A172 (cell line): ENCODE results near the gene MED29. TPM values are rescaled to one million over a fixed set of nuclear protein-coding genes. Genes with fewer than 3 reads are reported as not detected.

ENCODE experiments used
- DNase-seq: peaks from one replicate; pipeline ENCODE4 v3.0.0-alpha.2; 2015; ENCODE audit warnings: low spot score
- total RNA-seq: library from RNA; depleted of rRNA; stranded (reverse); fragments of >200 nt; shearing (Covaris generic); gene quantifications from 2 replicates; pipeline ENCODE4 v1.2.3, GENCODE V29; 2014; rRNA removed

The MED29 gene
- total RNA-seq: 20.9 and 24.7 TPM in 2 replicates

DNA sequence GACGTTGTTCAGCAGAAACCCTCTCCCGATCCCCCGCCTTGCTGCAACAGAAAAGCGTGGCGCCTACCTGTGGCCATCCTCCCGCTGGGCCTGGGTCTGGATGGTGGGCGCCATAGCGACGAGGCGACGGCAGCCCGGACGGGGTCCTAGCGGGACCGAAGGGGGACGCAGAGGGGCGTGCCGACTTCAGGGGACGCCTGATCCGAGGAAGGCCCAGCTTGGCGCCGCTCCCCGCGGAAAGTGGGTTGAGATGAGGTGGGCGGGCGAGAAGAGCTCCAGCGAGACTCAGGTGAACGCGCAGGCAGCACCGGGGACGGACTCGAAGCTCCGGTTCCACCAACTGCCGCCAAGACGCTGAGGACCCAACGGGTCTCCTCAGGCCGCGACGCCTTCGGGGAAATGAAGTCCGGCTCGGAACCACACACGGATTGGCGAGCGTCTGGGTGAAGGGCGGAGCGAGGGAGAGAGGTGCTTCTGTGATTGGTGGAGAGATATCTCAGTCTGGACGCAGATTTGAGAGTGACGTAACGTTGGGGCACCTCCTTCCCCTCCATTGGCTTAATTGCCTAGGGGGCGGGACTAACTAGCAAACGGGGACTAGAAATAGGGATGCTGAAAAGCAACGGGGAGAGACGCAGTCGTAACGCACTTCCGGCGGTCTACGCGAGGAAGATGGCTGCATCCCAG, at the start of gene MED29, which contains the start of gene PAF1:
MED29 (plus strand) TSS at position 628 of the 687 bp plus-strand sequence; CDS start at position 673, 45 bp downstream.
PAF1 (minus strand) TSS at position 356 of the 687 bp plus-strand sequence; CDS start at position 114, 242 bp downstream.
- peak; percentile 100 for DNase-seq

- DNase-seq: peak; percentile 95
Observed at GRCh38 chr19:39341719-39342604, 49.2 kb upstream of the MED29 start, which contains the start of gene SAMD4B. TSS of gene SAMD4B (plus strand) at chr19:39342421. CDS start at chr19:39356894, 14,473 bp downstream.

- no peak for DNase-seq
Observed at GRCh38 chr19:39342647-39343305, 48.4 kb upstream of the MED29 start.

- DNase-seq: no peak
Observed at GRCh38 chr19:39345956-39346355, 45.2 kb upstream of the MED29 start.

DNA sequence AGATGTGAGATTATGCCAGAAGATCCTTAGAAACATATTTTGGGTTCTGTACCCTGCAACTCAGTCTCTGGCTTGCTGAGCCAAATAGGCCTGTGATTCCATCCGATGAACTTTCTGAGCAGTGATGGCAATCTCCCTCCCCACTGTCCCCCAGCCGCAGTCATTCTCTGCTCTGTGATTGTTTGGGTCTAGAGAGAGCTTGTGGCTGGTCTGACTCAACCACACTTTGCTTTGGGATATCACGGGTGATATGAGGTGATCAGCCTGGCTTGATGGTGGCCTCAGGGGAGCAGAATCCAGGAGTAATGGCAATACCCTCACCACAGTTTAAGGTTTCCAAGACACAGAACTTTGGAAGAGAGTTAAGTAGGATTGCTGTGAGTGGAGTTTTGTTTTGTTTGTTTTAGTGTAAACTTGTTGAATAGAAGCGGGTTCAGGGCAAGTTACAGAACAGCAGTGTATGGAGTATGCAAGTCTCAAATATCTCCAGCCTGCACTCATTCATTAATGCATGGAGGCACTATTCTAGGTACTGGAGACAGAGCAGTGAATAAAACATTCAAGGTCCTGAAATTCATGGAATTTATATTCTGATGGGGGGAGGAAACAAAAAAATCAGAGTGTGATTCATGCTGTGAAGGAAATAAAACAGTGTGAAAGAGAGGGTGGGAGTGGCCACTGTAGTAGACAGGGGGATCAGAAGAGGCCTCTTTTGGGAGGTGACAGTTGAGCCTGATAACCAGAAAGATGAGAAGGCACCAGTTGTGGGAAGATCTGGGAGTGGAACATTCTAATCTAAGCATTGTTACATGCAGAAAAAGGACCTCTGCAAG, 43.6 kb upstream of the MED29 start:
- DNase-seq: no peak

GRCh38 chr19:39349326-39349725, 41.9 kb upstream of the MED29 start:
- DNase-seq: no peak

DNA sequence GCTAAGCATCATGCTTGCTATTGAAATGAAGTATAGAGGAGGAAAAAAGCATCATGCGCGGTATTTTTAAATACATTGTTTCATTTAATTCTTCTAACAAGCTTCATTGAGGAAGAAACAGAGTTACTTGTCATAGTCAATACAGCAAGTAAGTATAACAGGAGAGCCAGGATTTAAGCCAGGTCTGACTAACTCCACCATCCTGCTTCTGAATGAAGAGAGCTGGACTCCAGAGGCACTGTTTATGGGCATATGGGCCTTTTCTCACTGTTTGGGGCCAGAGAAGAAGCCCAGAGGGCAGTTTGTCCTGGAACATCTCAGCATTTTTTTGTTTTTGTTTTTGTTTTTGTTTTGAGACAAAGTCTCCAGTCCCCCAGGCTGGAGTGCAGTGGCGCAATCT, 41.0 kb upstream of the MED29 start:
- no peak for DNase-seq

- no peak for DNase-seq
Observed at GRCh38 chr19:39351537-39352064, 39.6 kb upstream of the MED29 start.

DNA sequence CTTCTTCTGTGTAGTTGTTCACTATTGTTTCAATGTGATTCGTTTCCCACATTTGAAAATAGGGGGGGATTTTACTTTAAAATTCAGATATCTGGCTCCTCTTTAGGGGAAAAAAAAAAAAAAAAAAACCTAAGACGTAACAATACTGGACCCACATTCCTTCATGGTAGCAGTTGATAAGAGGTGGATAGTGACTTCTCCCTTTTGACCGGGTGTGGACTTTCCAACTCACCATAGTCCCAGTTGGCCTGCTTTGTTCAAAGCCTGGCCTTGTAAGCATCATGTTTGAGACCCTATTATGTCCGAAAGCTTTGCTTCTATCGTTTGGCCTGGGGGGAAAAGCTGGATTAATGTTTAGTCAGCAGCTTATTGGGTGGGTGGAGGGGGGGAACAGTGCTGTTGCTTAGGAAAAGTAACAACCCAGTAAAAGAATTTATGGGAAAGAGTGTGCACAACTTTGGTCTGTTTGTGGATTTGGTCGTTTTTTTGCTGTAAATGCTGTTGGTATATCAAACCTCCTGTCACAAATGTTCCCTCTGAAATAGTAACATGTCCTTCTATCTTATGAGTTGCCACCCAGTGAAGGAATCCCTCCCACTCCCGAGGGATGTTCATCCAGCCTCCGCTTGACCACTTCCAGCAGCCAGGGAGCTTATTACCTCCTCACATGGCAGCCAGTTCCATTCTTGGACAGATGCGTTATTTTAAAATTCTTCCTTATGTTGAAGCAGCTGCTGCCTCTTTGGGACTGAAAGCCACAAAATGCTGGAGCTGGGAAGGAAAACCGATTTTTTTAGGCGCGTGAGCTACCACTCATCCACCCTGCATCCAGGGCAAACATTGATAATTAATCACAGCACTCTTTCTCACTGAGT, 38.6 kb upstream of the MED29 start:
- DNase-seq: no peak

DNA sequence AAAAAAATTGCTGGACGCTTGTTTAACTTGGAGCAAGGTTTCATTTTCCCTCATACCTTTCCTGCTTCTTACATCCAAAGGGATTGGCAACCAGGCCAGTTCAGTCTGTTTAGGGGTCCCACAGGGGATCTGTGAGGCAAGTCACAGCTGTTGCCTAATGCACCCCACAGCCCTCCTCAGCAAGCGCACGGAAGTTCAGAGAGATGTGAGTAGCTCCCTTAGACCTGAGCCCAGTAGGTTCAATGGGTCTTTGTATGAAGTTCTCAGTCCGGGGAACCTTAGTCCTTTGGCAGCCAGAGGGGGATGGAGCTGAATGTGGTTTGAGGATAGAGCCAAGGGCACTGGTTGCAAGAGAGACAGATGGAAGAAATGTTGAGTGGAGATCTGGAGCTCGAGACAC, 35.9 kb upstream of the MED29 start:
- DNase-seq: no peak

GRCh38 chr19:39356073-39356472, 35.1 kb upstream of the MED29 start:
- DNase-seq: no peak

GRCh38 chr19:39356647-39357046, 34.5 kb upstream of the MED29 start:
- no peak for DNase-seq

DNA sequence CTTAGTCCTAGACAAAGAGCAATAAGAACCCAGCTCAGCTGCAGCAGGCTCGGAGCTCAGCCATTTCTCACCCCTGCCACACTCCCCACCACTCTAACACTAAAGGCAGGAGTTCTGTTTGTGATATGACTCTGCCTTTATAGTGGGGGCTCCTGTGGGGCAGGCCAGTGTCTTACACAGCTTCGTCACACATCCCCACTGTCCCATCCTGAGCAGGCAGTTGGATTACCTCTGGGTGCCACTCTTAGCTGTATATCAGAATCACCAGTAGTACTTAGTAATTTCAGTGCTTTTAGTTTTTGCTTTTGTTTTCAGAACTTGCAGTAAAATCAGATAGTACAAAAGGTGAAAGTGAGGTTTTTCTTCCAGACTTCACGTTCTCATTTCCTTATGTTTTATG, 32.2 kb upstream of the MED29 start:
- DNase-seq: no peak

DNA sequence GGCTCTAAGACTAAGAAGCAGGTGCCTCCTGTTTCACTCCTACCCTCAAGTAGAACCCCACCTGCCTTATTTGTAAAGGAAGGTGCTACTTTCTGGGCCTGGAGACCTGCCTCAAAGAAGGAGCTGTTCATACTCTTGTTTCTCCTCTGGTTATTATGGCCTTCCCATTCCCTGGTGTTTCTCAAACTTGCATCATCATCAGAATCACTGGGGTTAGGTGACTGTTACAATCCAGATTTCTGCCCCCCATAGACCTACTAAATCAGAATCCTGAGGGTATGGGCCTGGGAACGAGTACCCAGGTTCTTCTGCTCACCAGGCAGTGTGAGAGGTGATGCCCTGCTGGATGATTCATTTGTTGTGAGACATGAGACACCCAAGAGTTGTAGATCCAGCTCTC, 30.6 kb upstream of the MED29 start:
- no peak for DNase-seq

- DNase-seq: peak; percentile 53
Observed at GRCh38 chr19:39362682-39363657, 28.2 kb upstream of the MED29 start.

GRCh38 chr19:39363901-39364457, 27.2 kb upstream of the MED29 start:
- DNase-seq: no peak

GRCh38 chr19:39365531-39365930, 25.6 kb upstream of the MED29 start:
- no peak for DNase-seq

DNA sequence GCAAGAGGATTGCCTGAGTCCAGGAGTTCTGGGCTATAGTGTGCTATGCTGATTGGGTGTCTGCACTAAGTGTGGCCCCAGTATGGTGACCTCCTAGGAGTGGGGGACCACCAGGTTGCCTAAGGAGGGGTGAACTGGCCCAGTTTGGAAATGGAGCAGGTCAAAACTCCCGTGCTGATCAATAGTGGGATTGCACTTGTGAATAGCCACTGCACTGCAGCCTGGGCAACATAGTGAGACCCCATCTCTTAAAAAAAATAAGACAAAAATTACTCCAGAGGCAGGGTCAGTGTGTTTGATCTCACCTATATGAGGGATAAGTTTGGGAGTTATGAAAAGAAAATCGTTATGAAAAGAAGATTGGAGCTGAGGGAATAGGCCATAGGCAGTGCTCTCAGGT, 22.0 kb upstream of the MED29 start:
- no peak for DNase-seq
